OCI-LY1 (cell line): ENCODE measurements around the gene GPR52.

ENCODE experiments used
- EZH2 ChIP-seq: fragments of 200-600 bp; sonication (generic), shearing (Covaris generic); IDR thresholded peaks from 2 replicates; pipeline ENCODE4 v1.8.0; 2017; ENCODE audit warnings: borderline replicate concordance, mixed run types, mild to moderate bottlenecking, antibody characterized with exemption, low read length, moderate library complexity, mixed read lengths
- TF ChIP-seq, protein P1 (sequence below): fragments of 200-600 bp; sonication (generic), shearing (Covaris generic); IDR thresholded peaks from 2 replicates; pipeline ENCODE4 v1.5.1; 2017; ENCODE audit warnings: mild to moderate bottlenecking, antibody characterized with exemption, low read length, moderate library complexity, mixed read lengths

DNA sequence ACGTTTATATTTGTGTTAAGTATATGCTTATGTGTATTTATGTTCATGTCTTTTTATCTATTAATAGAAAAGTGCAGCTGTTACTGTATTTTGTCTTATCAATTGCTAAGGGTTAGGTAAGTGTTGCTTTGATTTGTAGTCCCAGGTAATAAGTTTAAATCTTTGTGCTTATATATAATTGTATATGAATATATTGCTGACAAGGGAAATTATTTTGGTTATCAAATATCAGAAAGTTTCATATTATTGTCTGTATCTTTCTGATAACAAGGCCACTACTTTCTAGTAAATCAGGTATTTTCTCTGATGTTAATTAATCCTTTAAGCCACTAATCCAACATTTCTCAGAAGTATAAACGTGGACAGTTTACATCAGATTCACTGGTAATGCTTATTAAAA, 21.3 kb downstream of the GPR52 start:
- TF ChIP-seq, protein P1, sequence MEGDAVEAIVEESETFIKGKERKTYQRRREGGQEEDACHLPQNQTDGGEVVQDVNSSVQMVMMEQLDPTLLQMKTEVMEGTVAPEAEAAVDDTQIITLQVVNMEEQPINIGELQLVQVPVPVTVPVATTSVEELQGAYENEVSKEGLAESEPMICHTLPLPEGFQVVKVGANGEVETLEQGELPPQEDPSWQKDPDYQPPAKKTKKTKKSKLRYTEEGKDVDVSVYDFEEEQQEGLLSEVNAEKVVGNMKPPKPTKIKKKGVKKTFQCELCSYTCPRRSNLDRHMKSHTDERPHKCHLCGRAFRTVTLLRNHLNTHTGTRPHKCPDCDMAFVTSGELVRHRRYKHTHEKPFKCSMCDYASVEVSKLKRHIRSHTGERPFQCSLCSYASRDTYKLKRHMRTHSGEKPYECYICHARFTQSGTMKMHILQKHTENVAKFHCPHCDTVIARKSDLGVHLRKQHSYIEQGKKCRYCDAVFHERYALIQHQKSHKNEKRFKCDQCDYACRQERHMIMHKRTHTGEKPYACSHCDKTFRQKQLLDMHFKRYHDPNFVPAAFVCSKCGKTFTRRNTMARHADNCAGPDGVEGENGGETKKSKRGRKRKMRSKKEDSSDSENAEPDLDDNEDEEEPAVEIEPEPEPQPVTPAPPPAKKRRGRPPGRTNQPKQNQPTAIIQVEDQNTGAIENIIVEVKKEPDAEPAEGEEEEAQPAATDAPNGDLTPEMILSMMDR: no peak
- no peak for TF ChIP-seq EZH2
